Measurements from ENCODE around the gene ALK. TPM values are rescaled to one million over a fixed set of nuclear protein-coding genes. Genes with fewer than 3 reads are reported as not detected.
A peak's percentile ranks its signal among the peaks of the same experiment; 100 is the strongest.

ALK gene
- total RNA-seq, 1 donor from 2014 or later: not detected

- Histone ChIP-seq H3K36me3 (ENCODE audit: control insufficient read depth, insufficient read depth, low read length) (peaks cover 19% of the 10 kb centered on the region), H3K4me3 (ENCODE audit: low read depth, low read length) (no peak overlapping the region), H3K27me3 (ENCODE audit: control insufficient read depth, insufficient read depth, low read length) (no peaks in the 10 kb centered on the region)
- TF ChIP-seq CTCF (IDR thresholded peaks at IDR 0.05; ENCODE audit: insufficient read depth, low read length, severe bottlenecking): no peak
- no peak for FAIRE-seq
- no peak for DNase-seq (ENCODE audit: low read depth)
Measured at GRCh38 chr2:29174937-29175336, 746.4 kb downstream of the ALK start.

- Histone ChIP-seq H3K36me3 (ENCODE audit: control insufficient read depth, insufficient read depth, low read length) (peaks cover 6% of the 10 kb centered on the region), H3K4me3 (ENCODE audit: low read depth, low read length) (no peak overlapping the region), H3K27me3 (ENCODE audit: control insufficient read depth, insufficient read depth, low read length) (no peaks in the 10 kb centered on the region)
- TF ChIP-seq CTCF (IDR thresholded peaks at IDR 0.05; ENCODE audit: insufficient read depth, low read length, severe bottlenecking): no peak
- FAIRE-seq (no peak), DNase-seq (ENCODE audit: low read depth) (peak; percentile 24)
Measured at GRCh38 chr2:29166242-29167039, 754.9 kb downstream of the ALK start.

- no peaks in the 10 kb centered on the region for H3K27me3 ChIP-seq (ENCODE audit: control insufficient read depth, insufficient read depth, low read length)
- FAIRE-seq (no peak), DNase-seq (ENCODE audit: low read depth) (peak; percentile 90)
- no peak overlapping the region for H3K4me3 ChIP-seq (ENCODE audit: low read depth, low read length)
- no peak for TF ChIP-seq CTCF (IDR thresholded peaks at IDR 0.05; ENCODE audit: insufficient read depth, low read length, severe bottlenecking)
- H3K36me3 ChIP-seq (ENCODE audit: control insufficient read depth, insufficient read depth, low read length): peaks cover 6% of the 10 kb centered on the region
Measured at GRCh38 chr2:29165362-29166241, 755.8 kb downstream of the ALK start.

GRCh38 chr2:29164091-29164846 is 757.1 kb downstream of the ALK start:
- no peak for FAIRE-seq
- H3K36me3 ChIP-seq (ENCODE audit: control insufficient read depth, insufficient read depth, low read length): peaks cover 9% of the 10 kb centered on the region
- H3K27me3 ChIP-seq (ENCODE audit: control insufficient read depth, insufficient read depth, low read length): no peaks in the 10 kb centered on the region
- no peak for DNase-seq (ENCODE audit: low read depth)
- TF ChIP-seq CTCF (IDR thresholded peaks at IDR 0.05; ENCODE audit: insufficient read depth, low read length, severe bottlenecking): no peak
- no peak overlapping the region for H3K4me3 ChIP-seq (ENCODE audit: low read depth, low read length)

GRCh38 chr2:29162204-29162928 is 759.0 kb downstream of the ALK start:
- no peak for TF ChIP-seq CTCF (IDR thresholded peaks at IDR 0.05; ENCODE audit: insufficient read depth, low read length, severe bottlenecking)
- DNase-seq (ENCODE audit: low read depth) (no peak), FAIRE-seq (no peak)
- Histone ChIP-seq H3K27me3 (ENCODE audit: control insufficient read depth, insufficient read depth, low read length) (no peaks in the 10 kb centered on the region), H3K36me3 (ENCODE audit: control insufficient read depth, insufficient read depth, low read length) (peaks cover 10% of the 10 kb centered on the region), H3K4me3 (ENCODE audit: low read depth, low read length) (no peak overlapping the region)
